ENCODE data around the gene INAVA.
"Not testable (repeated sequence)": the region's sequence is repeated elsewhere in the genome, so short reads cannot be mapped to it uniquely, and the experiment has no call there.

INAVA gene

DNA sequence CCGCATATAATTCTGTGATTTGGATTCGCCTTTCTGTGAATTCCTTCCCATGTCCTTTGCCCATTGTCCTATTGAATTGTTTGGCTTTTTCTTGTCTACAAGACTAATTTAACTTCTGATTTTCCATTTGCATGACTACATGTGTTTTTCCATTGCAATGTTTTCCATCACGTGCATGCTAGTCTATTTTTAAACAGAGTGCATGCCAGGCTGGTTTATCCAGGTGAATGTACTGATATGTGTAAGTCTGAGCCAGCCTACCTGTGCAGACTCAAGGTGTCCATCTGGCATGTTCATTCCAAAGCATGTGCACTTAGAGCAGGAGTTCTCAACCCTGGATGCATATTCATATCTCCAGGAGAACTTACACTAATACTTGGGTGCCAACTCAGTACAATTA, 59.7 kb downstream of the INAVA start:
- DNase-seq (ENCODE audit: low spot score), result no peak
- TF ChIP-seq, protein P1, sequence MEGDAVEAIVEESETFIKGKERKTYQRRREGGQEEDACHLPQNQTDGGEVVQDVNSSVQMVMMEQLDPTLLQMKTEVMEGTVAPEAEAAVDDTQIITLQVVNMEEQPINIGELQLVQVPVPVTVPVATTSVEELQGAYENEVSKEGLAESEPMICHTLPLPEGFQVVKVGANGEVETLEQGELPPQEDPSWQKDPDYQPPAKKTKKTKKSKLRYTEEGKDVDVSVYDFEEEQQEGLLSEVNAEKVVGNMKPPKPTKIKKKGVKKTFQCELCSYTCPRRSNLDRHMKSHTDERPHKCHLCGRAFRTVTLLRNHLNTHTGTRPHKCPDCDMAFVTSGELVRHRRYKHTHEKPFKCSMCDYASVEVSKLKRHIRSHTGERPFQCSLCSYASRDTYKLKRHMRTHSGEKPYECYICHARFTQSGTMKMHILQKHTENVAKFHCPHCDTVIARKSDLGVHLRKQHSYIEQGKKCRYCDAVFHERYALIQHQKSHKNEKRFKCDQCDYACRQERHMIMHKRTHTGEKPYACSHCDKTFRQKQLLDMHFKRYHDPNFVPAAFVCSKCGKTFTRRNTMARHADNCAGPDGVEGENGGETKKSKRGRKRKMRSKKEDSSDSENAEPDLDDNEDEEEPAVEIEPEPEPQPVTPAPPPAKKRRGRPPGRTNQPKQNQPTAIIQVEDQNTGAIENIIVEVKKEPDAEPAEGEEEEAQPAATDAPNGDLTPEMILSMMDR (IDR thresholded peaks at IDR 0.05; ENCODE audit: borderline replicate concordance, control extremely low read depth, extremely low read depth, insufficient read depth, missing control alignments), result no peak
- in situ Hi-C loops (cut with MboI; ENCODE audit: low sequenced_read_pairs, unreplicated experiment), result no loop called here

DNA sequence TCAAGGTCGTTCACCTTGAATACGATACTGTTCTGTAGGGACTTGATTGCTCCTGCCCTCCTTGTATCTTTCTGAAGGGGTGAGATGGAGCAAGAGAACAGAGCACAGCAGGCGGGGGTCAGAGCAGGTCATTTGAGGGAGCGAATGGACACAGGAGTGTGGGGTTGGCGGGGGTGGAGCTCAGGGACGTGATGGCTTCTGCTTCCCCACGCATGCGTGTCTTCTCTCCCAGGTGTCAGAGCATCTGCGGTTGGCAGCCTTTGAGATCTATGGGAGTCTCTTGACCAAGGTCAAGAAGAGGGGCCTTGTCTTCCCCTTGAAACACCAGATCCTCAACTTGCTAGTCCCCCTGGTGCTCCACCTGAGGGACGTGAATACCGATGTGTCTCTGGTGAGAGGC, 63.9 kb downstream of the INAVA start:
- TF ChIP-seq, protein P1 (IDR thresholded peaks at IDR 0.05; ENCODE audit: borderline replicate concordance, control extremely low read depth, extremely low read depth, insufficient read depth, missing control alignments), result no peak
- in situ Hi-C loops (cut with MboI; ENCODE audit: low sequenced_read_pairs, unreplicated experiment), result no loop called here
- no peak for DNase-seq (ENCODE audit: low spot score)

DNA sequence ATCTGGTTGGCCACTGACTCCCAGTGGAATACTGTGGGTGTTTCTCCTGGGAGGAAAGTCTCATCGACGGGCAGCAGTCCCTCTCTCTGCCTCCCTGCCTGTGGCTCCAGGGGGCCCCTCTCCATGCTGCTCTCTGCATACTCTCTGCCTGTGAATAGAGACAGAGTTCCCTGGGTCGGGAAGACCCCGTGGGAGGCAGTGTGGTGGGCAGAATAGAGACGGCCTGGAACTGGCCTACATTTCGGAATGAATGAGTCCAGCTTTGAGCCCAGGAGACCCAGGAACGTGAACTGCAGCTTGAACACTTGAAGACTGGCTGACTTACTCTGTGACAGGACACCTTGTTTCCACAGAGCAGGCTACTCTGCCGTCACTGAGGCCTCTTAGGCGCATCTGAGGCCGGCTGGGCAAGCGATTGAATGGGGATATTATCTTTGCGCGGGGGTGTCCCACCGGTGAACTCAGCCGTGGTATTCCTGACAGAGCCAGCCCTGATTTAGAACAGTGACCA, 64.8 kb downstream of the INAVA start:
- in situ Hi-C loops (cut with MboI; ENCODE audit: low sequenced_read_pairs, unreplicated experiment), result no loop called here
- TF ChIP-seq, protein P1 (IDR thresholded peaks at IDR 0.05; ENCODE audit: borderline replicate concordance, control extremely low read depth, extremely low read depth, insufficient read depth, missing control alignments), result no peak
- no peak for DNase-seq (ENCODE audit: low spot score)

DNA sequence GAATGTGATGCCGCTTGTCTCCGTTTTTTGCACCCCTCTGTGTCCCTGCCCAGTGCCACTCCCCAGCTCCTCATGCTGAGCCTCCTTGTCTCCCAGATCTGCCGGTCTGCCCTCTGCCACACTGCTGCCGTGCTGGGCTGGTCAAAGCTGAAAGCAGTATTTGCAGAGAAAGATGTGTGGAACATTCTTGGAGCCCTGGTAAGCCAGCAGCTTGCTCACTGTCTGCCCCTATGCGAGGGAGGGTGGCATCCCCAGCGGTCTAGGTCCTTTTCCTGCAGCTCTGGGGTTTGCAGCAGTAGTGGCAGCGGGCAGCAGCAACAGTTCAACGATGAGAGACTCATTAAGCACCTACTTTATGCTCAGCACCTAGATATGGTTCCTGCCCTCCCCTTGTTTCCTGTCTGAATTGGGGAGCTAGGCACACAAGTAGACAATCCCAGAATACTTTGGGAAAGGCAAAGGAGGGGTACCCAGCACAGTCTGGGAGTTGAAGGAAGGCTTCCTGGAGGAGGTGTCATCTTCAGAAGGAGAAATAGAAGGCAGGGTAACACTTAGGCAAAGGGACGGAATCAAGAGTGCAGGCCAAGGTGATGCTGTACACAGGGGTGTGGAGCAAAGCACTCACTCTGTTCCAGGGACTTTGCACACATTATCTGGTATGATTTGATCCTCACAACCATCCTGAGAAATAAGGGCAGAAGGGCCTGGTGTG, 65.7 kb downstream of the INAVA start:
- no peak for DNase-seq (ENCODE audit: low spot score)
- TF ChIP-seq, protein P1 (IDR thresholded peaks at IDR 0.05; ENCODE audit: borderline replicate concordance, control extremely low read depth, extremely low read depth, insufficient read depth, missing control alignments), result no peak
- in situ Hi-C loops (cut with MboI; ENCODE audit: low sequenced_read_pairs, unreplicated experiment), result no loop called here

DNA sequence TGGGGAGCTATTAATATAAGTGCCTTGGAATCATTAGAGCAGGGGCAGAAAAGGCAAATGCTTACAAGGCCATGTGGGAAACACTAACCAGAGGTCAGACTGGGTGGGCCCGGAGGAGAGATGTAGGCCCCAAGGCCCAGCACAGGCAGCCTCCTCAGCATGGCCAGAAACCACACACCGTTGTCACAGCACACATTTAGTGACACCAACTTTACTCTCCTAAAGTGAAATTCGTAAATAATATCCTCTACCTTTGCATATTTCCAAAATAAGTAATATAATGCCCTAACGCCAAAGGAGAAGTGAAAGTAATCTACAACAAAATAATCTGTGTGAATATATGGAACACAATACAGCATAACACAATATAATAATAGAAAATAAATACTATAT, 66.2 kb downstream of the INAVA start:
- no peak for DNase-seq (ENCODE audit: low spot score)
- in situ Hi-C loops (cut with MboI; ENCODE audit: low sequenced_read_pairs, unreplicated experiment), result no loop called here
- TF ChIP-seq, protein P1 (IDR thresholded peaks at IDR 0.05; ENCODE audit: borderline replicate concordance, control extremely low read depth, extremely low read depth, insufficient read depth, missing control alignments), result no peak

DNA sequence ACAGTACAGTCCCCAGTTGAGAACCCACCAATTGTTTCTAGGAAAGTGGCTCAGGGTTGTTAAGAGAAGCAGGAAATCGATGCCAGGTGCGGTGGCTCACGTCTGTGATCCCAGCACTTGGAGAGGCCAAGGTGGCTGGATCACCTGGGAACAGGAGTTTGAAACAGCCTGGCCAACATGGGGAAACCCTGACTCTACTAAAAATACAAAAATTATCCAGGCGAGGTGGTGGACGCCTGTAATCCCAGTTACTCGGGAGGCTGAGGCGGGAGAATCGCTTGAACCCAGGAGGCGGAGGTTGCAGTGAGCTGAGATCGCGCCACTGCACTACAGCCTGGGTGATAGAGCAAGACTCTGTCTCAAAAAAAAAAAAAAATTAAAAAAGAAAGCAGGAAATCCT, 67.5 kb downstream of the INAVA start:
- in situ Hi-C loops (cut with MboI; ENCODE audit: low sequenced_read_pairs, unreplicated experiment); DNase-seq (ENCODE audit: low spot score): not testable (repeated sequence)

DNA sequence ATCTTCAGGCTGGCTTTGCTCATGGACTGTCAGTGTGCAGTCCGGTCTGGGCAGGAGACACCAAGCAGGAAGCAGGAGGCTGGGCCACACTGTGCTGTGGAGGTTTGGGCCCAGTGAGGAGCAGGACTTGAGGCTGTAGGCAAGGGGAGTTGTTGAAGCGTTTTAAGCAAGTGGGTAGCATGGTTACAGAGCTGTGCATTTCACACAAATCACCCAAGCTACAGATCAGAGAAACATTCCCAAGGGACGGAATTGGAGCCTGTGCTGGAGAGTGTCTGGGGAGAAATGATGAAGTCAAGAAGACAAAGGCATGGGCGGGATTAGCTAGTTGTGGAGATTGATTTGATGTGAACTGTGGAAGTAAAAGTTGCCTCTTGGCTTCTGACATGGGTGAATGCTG, 67.9 kb downstream of the INAVA start:
- in situ Hi-C loops (cut with MboI; ENCODE audit: low sequenced_read_pairs, unreplicated experiment), result no loop called here
- DNase-seq (ENCODE audit: low spot score), result no peak
- TF ChIP-seq, protein P1 (IDR thresholded peaks at IDR 0.05; ENCODE audit: borderline replicate concordance, control extremely low read depth, extremely low read depth, insufficient read depth, missing control alignments), result no peak
